Stimulated activated CD4-positive, alpha-beta T cell treated with anti-CD3 and anti-CD28 coated beads, TNF-alpha, amount 100 ng/mL, for 24 hours (primary cell): ENCODE data around the gene PIK3C2G.

Experiments
- DNase-seq, 3 experiments: peaks; one replicate each; pipeline ENCODE4 v3.0.0-alpha.2; 2020; ENCODE audit warnings: low read depth in 3 of 3

PIK3C2G gene

DNA sequence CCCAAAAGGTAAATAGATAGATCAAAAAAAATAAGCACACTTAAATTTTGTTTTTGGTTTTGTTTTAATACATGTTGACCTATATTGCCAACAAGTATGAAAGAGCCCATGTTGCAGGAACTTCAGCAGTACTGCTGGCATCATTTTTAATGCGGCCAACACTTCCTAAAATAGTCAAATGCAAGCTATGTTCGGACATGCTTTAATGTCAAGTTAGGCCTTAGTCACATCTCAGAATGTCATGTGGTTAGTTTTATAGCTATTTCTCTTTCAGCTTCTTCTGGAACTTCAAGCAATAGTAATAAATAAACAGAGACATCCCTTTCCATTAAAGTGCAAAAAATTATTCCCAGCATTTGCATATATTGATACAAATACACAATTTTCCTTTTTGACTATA is 153.4 kb downstream of the PIK3C2G start:
- DNase-seq: no peak

DNA sequence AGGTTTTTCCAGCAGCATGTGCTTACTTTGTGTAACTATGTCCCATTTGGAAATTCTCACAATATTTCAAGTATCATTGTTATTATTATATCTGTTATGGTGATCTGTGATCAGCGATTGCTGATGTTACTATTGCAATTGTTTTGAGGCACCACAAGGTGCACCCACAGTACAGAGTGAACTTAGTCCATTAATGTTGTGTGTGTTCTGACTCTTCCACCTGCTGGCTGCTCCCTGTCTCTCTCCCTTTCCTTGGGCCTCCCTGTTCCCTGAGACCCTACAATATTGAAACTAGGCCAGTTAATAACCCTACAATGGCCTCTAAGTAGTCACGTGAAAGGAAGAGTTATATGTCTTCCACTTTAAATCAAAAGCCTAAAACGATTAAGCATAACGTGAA is 153.9 kb downstream of the PIK3C2G start:
- no peak for DNase-seq

DNA sequence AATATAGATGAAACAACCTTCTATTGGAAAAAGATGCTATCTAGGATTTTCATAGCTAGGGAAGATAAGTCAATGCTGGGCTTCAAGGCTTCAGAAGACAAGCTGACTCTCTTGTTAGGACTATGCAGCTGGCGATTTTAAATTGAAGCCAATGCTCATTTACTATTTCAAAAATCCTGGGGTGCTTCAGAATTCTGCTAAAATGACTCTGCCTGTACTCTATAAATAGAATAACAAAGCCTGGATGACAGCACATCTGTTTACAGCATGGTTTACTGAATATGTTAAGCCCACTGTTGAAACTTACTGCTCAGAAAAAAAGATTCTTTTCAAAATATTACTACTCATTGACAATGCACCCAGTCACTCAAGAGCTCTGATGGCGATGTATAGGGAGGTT is 155.1 kb downstream of the PIK3C2G start:
- no peak for DNase-seq

DNA sequence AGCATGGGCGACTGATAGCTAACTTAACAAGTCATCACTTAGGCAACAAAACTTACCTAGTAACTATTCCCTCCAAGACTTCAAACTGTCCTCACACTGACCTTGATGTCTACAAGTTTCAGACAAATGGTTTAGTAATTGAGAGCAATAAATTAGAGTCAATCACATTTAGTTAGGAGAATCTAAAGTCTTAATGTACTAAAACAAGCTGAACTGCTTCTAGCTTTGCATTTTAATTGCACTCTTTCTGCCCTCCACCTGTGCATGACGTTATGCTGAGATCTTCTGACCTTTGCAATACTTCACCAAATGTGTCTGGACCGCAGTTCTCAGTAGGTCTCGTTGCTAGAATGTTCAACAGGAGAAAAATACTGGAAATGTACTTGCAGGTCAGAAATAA is 158.0 kb downstream of the PIK3C2G start:
- no peak for DNase-seq

DNA sequence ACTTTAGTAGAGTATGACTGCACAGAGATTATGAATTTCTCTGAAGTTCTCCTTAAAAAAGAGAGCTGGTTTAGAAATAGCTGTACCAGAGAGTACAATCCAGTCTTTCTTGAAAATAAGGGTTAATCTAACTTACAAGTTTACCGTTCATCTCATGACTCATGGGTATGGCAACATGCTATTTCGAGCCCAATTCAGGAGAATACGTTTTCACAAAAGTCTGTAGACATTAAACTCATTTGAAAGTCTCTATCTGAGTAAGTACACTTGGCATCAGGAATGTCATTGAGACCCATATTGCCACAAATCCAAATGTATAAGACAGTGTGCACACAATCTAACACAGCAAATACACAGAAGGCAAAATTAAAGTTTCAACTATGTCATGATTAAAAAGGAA is 160.5 kb downstream of the PIK3C2G start:
- DNase-seq: no peak

DNA sequence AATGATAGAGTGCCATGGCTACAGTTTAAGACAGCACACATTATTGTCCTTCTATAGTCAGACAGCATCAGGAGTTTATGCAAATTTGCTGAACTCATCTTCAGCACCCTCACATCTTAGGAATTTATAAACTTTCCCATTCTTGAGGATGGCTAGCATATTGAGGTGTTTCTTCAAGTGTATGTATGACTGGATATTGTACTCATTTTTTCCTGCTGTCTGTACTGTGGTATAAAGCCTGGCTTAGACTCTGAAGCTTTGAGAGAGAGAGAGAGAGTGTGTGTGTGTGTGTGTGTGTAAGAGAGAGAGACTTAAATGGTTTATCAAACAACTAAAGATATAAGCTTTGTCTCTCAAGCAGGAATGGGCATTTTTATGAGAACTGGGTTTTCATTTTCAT is 161.6 kb downstream of the PIK3C2G start:
- DNase-seq: no peak

DNA sequence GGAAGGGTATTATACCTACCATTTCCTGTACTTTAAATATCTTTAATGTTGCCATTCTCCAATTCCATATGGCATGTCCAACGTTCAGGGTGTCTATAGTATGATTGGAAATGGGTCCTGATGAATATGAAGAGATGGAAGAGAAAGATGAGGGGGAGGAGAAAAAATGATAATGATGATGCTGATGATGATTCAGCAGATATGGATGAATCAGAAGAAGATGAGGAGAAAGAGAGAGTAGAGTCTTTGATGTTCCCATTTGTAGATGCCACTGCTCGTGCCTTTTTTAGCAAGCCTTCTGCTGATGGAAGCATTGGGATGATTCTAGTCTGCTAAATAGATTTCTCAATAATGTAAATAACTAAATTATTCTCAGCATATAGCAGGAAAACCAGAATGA is 163.5 kb downstream of the PIK3C2G start:
- no peak for DNase-seq

DNA sequence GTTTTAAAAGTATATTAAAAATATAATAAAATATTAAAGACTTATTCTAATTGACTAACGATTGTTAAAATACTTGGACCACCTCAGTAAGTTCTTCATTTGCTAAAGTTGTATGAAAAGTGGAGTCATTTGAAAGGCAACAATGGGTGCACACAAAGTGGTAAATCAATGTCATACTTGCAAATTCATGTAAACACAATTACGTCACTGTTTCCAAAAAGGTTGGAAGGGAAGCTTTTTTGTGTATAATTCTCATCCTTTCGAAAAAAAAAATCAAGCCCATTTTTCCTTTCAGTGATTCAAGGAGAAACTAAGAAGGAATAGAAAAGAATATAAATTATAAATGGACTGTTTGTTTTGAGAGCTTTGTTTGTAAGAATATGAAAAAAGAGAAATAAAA is 166.2 kb downstream of the PIK3C2G start:
- DNase-seq: no peak

DNA sequence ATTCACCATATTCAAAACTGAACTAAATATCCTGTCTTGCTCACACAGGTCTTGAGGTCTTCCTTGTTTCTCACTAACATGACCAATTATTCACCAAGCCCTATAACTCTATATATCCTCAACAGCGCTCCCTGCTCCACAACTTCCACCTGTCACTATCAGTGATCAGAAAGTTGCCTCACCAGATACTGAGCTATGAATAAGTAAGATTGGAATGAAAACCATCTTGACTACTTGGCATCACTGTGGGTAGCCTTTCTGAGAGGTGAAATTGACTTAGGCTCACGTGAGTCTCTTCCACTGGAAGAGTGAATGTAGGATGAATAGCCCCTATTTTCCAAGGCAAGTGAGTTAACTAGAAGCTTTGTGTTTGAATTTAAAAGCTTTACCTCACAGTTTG is 167.1 kb downstream of the PIK3C2G start:
- no peak for DNase-seq

DNA sequence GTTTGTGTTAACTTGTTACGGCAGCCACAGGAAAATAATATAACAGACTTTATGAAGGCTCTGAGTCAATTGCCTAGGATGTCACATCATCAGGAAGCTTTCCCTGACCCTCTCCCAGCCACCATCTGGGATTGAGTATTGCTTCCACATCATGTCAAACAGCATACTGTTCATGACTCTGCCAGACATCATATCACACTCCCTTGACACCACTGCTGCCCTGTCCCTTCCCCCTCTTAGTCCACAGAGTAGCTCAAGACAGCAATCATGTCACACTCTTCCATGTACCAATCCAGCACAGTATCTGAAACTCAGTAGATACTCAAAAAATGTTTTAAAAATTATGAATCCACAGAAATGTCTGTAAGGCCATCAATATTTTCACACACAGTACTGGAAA is 168.0 kb downstream of the PIK3C2G start:
- no peak for DNase-seq

DNA sequence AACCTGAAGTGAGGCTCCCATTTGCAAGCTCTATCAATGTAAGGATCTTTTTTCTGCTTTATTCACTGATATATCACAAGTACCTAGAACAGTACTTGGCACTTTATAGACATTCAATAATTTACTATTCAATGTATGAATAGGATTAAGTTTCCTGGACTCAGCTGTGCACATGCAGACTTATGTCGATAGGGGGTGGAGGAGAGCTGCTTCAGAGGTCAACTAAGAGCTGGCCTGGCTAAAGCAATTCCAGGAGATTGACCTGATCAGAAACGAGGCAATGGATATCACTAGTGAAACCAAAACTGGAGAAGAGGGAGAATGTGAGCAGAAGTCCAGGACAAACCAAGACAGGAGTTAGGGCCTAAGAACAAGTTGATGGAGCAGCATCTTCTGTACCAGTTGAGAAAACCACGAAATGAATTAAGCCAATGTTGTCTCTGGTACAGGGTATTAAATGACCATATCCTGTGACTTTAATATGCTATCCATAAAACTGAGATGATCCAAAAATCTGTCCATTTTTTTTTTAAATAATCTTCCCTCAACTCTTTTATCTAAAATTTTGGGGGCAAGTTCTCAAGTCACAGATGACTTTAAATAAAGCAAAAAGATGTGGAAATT is 169.2 kb downstream of the PIK3C2G start:
- DNase-seq: no peak

DNA sequence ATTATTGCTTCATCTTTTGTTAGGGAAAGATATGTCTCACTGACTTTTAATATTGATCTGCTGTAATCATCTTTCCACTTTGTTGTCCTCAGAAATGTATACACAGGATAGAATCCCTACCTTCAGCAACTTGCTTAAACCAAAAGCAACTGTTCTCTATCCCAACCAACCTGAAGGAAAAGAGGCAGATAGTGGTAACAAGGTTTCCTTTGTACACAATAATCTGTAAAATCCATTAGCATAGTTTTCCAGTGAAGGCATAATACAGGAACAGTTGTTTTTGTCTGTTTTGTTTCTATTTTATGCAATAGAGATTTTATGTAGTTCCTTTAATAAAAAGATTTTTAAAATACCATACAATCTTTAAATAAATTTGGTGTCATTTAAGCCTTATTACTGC is 170.5 kb downstream of the PIK3C2G start:
- no peak for DNase-seq

DNA sequence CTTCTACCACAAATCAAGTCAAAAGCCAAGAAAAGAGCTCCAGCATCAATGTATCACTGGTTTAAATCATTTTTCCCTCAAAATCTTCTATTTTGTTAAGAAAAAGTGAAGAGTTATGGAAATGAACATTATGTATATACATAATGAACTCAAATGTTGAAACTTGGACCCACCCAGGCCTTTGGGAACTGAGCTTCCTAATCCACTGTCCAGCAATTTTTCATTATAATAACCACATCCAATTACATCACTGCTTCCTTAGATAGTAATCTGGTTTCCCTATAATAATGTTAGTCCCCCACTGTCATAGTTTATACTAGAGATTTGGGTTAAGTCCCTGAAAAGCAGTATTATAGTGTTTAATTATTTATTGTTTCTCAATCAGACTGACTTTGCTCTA is 170.9 kb downstream of the PIK3C2G start:
- no peak for DNase-seq

DNA sequence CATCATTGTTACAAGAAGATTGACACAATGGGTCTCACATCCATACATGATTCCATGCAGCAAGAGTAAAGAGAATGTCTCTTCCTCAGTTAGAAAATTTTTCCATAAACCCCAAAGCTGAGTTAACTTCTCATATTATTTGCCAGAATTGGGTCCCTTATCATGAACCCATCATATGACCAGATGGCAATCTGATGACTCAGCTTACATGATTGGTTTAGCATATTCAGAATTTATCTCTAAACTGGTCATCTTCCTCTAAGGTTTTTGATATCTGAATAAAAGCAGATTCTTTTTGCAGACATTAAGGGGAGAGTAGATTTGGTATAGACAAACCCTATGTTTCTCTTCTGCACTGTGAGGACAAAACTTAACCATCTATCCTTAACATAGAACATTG is 174.9 kb downstream of the PIK3C2G start:
- no peak for DNase-seq

DNA sequence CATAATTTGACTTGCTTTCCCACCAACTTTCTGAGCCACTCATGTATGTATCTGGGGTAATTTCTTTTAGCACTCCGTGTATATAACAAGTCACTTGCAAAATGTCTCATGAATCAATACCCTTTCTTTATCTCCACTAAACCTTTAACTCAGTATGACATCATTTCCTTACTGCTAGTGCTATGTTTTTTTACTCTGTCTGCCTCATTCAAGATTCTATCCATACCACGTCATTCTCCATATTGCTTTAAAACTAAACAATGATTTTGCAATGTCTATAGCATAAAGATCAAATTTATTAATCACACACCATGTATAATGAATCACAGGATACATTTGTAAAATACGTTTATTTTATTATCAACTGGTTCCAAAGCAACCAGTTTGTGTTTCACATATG is 178.2 kb downstream of the PIK3C2G start:
- no peak for DNase-seq

DNA sequence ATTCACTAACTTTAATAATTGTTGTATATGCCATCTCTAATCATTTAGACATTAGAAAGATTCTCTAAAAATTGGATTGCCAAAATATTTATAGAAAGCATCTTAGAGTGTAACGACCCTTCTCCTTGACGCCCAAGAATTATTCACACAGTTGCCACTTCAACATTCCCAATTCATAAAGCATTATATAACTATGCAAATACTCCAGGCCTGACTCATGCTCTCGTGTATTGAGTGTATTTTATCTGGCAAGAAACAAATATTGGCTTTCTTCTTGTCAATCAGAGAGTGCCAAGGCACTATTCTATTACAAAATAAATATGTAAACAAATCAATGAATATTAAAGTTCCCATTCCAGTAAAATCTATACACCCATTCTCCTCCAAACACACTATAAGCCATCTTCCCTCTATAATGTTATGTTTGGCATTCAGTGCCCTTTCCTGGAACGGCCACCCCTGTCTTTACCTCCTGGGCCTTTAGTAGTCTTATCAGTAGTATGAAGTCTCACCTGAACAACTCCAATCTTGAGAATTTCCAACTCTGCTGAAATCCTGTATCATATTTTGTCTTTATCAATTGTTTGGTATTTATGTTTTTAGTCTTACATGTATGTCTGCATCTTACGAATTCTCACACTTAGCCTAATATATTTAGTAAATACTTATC is 182.6 kb downstream of the PIK3C2G start:
- DNase-seq: no peak

DNA sequence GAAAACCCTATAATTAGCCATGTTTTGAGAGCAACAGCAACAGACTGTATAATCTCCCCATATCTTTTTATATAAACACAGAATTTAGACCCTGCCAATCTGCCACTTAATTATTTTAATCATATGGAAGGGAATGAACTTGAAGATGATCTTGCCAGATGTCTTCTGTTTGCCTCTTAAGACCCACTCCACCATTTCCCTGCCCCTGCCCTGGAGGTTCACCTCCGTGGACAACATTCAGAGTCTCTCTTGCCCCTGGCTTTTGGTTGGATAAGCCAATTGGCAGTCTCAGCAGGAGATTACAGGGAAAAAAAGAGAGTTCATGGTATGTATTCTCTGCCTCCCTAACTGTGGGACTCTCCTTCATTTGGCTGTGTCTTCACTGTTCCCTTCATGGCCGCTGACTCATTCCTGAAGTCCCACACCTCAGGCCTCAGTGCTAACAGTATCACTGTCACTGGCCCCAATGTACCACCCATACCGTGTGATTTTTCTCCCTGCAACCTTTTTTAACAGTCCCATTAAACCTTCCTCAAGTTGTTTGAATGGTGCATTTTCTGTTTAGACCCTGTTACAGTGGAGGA is 184.8 kb downstream of the PIK3C2G start:
- no peak for DNase-seq

DNA sequence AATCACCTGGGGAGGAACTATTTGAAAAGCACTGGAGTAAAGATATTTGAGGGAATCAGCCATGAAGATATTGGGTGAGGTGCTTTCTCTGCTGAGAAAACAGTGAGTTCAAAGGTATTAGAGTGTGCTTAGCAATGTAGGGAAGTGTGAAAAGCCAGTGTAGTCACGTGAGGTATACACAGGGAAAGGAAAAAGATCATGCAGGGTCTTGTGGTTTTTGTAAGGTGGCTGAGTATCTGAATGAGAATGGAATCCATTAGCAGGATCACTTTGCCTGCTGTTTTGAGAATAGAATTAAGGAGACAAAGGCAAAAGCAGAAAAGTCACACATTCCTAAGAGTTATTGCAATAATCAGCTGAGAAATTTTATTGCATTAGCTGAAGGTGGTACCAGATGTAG is 193.0 kb downstream of the PIK3C2G start:
- no peak for DNase-seq

DNA sequence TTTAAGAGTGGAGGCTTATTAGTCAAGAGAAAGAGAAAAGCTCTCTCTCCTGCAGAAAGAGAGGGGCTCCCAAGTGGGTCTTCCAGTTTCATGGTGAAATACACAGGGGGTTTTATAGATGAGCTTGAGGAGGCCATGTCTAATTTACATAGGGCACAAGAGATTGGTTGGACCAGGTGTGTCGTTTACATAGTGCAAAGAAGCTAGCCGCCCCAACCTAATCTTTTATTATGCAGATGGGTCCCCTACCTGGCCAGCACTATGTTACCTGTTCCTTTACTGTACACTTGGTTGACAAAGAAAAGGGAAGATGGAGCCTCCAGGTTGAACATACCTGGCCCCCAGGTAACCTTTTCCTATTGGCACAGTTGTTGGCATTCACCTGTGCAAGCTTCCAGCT is 195.0 kb downstream of the PIK3C2G start:
- no peak for DNase-seq

DNA sequence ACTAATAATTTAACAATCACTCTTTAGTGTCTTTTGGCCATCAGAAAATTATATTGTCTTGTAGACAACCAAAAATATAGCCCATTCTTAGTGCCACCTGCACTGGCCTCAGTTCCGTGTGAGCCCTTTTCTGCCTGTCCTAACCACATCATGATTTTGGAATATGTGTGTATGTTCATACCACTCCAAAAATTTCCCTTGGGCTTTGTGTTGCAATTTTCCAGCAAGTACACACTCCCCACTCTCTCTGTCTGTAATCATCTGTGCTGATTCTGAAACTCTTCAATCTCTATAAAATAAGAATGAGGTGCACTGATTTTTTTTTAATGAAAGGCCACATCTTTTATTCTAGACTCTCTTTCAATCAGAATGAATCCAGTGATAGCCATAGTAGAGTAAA is 196.0 kb downstream of the PIK3C2G start:
- no peak for DNase-seq

DNA sequence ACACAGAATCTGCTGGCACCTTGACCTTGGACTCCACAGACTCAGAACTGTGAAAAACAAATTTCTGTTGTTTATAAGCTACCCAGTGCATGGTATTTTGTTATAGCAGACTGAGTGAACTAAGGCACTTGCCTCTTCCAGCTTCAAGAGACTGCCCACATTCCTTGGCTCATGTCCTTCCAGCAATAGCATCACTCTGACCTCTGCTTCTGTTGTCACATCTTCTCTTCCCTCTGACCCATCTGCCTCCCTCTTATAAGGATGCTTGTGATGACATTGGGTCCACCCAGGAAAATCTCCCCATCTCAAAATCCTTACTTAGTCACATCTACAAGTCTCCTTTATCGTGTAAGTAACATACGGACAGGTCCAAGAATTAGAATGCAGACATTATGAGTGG is 200.4 kb downstream of the PIK3C2G start:
- DNase-seq: no peak

DNA sequence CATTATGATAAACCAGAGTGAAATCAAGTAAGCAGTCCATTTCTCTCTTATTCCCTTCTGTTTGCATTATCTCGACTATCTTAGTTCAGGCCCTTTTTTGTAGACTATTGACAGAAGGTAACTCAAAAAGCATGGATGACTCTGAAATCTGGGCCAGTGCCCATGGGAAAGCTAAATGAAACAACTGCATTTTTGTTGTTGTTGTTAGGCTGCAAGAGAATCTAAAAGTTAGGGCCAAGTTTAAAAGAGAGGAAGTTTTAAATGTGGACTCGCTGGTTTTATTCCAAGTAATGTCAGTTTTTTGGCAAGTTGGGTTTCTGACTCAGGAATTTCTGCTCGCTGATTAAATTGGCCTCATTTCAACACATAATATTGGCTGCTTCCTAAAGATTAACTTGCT is 201.1 kb downstream of the PIK3C2G start:
- DNase-seq: no peak

DNA sequence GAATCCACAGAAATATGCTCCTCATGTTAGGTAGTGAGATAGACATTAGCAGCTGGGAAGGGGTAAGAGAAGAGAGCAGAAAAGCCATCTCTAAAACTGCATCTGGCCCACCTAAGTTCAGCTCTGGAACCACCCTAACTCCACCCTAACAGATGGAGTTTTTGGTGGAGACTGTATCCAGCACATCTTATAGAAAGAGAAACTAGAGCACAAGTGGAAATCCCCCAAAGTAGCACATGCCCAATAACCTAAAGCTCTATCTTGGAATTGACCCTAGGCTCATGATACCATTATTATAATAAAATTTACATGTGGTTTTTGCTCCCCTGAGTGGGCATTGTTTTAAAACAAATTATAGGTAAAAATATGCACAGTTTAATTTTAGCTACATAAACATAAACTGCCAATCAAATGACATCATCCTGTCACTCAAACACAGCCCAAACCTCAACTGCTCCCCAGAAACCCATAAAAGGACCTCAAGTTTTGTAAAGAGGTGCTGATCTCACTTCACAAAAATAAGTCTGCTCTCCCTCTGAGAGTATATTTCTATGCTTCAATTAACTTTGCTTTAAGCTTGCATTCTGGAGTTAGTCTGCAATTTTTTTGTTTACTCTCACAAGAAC is 206.4 kb downstream of the PIK3C2G start:
- DNase-seq: no peak
